ENCODE measurements around the gene TOM1L2.
A peak's percentile ranks its signal among the peaks of the same experiment; 100 is the strongest.
"Not testable (repeated sequence)": the region's sequence is repeated elsewhere in the genome, so short reads cannot be mapped to it uniquely, and the experiment has no call there.

Gene TOM1L2

DNA sequence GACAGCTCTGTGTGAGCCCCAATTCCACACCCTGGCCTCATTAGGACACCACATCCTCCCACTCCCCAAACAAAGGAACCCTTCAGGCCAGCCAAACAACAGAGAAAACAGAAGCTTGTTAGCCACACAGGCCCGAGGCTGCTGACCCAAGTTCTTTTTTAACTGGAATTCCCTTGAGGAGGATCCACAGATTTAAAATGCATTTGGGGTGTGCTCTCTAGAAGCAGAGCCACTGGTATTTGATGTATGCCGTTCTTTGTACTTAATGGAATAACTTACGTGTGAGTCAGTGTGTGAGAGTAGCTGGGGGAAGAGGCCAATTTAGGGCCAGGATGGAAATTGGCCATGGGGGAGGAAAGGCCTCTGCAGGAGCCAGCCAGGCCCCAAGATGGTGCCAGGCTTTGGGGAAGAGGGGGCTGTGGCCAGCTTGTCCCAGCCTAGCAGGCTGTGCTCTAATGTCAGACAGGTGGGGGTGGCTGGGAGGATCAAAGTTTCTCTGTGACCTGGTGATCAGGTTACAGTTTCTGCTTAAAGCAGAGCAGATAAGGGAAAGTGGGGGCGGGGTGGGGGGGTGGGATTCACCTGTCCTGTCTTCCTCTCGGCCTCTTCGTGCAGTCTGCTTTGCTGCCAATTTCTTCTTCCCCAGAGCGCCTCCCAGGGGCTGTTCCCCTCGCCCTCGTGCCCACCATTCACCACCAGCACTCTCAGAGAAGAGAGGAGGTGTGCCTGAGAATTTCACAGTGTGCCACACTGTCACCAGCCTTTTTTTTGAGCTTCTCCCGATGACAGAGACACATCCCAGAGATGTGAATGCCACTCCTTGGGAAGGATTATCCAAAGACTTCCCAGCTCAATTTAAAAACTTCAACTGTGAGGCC lies 50.8 kb downstream of the TOM1L2 start:
- no peak for DNase-seq

DNA sequence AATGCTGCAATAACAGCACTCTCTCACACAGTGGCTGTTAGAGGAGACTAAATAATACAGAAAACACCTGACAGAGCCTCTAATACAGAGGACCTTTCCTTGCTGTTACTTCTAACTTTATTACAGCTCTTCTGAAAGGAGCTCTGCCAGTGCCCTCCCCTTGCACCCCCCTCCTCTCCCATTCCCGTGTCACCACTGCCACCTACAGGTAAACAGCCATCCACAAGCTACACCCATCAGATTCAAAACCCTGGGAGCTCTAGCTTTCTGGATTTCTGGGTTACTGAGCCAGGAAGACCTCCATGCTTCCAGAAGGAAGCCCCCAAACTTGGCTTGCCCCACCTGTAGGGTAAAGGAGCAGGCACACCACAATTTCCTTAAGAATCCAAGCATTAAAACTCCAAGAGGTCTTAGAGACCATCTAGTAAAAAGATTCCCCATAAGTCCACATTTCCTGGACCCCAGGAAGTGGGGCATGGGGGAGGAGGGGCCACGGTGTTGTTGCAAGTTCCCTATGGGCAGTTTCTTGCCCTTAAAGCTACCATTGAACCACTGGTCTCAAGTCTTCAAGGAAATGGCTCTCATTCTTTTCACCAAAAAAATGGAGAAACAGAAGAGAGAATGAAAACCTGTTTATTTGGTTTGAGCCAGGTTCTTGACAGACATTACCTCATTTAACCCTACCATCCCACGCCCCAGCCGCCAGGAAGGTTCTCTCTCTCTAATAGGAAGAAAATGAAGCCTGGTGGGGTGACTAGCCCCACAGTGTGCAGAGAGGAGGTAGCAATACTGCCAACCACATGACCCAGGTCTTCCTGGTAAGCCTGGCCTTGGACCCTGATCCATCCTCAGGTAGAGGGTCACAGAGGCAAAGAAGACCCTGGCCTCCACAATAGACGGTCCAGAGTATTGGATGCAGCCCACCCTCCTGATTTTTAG lies 52.8 kb downstream of the TOM1L2 start:
- peak; percentile 58 for DNase-seq

DNA sequence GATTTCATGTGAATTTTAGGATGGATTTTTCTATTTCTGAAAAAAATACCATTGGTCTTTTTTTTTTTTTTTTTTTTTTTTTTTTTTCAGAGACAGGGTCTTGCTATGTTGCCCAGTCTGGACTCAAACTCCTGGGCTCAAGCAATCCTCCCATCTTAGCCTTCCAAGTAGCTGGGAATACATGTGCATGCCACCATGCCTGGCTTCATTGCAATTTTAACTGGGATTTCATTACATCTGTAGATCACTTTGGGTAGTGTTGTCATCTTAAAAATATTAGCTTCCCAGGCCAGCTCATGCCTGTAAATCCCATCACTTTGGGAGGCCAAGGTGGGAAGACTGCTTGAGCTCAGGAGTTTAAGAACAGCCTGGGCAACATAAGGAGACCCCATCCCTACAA lies 54.8 kb downstream of the TOM1L2 start:
- no peak for DNase-seq

DNA sequence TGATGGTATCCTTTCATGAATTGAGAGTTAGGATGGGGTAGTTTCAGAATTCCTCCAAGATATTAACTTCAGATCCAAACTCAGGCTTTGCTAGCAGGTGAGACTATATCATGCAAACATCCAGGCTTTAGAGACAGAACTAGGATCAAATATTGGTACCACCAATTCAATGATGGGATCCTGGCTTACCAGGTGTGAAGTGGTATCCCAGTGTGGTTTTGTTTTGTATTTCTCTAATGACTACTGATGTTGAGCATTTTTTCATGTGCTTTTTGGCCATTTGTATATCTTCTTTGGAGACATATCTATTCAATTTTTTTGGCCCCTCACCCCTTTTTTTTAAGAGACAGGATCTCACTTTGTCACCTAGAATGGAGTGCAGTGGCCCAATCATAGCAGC lies 57.0 kb downstream of the TOM1L2 start:
- no peak for DNase-seq

DNA sequence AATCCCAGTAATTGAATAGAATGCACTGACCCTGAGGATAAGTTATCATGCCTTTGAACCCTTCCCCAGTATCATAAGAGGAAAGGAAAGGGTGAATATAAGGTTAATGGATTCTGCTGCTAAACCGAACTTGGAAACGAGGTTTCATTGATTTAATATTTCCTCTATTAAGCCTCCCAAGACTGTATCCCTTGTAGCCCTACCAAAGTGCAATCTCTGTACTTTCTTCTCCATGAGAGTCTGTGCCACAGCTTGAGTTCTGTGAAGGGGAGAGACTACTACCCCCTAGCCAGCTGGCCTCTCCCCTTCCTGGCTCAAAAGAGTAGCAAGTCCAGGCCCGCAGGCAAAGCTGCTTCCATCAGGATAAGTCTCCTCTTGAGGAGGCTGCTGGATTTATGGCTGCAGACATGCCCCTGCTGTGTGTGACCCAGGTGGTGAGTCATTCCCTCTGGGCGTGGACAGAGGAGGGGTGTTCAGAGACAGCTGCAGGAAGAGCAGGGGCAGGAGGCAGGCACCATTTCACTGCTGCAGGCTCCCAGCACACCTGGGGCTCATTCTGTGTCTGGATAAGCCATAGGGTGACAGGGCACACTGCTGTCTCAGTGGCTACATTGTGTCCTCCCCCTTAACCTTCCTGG lies 58.4 kb downstream of the TOM1L2 start:
- peak; percentile 26 for DNase-seq

DNA sequence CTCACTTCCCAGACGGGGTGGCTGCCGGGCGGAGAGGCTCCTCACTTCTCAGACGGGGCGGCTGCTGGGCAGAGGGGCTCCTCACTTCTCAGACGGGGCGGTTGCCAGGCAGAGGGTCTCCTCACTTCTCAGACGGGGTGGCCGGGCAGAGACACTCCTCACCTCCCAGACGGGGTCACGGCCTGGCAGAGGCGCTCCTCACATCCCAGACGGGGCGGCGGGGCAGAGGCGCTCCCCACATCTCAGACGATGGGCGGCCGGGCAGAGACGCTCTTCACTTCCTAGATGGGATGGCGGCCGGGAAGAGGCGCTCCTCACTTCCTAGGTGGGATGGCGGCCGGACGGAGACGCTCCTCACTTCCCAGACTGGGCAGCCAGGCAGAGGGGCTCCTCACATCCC lies 59.9 kb downstream of the TOM1L2 start:
- DNase-seq, result not testable (repeated sequence)

DNA sequence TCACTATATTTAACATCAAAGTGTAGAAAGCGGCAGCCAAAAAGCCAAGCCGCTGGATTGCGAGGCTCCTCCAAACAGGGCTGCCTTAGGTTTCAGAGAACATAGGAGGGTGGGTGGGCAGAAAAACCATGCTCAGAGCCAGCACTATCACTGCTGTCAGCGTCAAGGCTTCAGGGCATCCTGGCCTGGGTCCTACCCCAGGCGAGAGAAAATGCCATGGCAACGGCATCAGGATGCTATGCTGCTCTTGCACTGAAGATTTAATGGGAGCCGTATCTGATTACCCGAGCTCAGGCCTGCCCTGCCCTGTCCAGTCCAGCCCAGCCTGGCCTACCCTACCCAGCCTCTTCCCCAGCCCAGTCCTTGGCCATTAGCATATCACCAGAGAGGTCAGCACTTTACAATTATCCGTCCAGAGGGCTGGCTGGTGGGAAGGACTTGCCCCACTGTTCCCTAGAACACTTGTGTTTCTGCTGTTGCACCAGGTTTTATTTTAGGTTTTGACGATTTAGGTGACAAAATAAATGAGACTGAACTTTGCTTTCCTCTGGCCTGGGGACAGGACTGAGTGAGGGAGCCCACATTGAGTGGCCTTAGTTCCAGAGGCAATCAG lies 61.1 kb downstream of the TOM1L2 start:
- no peak for DNase-seq

DNA sequence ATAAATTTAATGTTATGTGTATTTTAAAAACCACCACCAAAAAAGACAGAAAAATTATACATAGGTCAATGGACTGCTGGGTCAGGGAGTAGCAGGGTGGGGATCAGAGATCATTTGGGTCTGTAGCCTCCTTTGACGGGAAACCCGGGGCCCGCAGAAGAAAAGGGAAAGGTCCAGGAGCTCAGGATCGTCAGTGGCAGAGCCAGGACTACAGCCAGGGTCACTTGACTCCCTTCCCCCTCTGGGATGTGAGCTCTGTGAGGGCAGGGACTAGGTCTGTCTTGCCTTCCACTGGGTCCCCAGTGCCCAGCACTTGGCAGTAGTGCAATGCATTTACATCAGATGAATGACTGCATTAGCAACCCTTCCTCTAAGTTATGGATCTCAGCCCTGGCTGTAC lies 62.1 kb downstream of the TOM1L2 start:
- DNase-seq, result no peak

DNA sequence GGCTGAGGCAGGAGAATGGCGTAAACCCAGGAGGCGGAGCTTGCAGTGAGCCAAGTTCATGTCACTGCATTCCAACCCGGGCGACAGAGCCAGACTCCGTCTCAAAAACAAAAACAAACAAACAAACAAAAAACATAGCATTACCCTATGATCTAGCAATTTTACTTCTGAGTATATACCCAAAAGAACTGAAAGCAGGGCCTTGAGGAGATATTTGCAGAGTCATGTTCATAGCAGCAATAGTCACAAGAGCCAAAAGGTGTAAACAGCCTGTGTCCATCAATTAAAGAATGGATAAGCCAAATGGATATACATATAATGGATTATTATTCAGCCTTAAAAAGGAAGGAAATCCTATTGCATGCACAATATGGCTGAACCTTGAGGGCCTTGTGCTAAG lies 63.1 kb downstream of the TOM1L2 start:
- DNase-seq, result no peak

DNA sequence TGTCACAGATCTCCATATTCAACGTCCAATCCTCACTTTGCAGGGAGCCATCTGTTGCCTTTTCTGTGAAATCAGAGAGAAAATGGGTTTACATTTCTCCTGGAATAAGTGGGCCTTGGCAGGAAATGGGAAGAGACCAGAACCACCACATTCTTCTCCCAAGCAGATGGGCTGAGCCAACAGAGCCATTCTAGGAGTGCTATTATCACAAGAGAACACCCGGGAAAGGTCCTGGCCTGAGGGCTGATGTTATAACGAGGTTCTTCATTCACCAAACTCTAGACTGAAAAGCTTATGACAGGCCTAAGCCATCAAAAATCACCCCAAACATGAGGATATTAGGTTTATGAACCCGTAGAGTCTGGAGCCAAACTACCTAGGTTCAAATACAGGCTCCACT lies 64.7 kb downstream of the TOM1L2 start:
- DNase-seq, result no peak

DNA sequence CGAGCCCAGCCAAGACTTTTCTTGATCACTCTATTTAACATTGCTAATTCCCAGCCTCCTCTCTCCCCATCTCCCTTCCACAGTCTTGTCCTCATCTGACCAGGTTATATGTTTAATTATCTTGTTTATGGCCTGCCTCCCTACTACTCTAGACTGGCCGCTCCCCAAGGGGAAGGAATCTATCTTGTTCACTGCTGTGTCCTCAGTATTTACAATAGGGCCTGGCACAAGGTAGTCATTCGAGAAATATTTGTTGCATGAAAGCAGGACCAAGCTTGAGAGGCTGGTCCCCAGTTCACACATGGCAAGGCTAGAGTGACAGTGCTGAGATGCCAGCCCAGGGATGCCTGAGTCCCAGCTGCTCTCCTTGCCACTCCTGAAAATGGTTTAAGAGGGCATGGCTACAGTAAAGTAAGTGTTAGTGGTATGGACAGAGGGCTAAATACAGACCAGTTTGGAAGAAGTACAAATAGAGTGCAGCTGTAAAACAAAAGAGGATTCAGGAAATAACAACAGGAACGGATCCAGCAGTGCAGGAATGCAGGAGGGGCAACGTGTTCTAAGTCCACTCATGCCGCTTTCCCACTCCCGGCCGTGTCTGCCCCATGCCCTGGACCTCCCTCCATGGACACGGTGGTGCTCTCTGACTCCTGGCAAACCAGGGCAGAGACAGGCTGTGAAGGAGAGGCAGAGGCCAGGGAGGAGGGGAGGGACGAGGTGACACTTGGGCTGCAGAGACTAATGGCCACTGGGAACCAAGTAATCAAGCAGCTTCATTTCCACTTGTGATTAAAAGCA lies 65.6 kb downstream of the TOM1L2 start:
- no peak for DNase-seq

DNA sequence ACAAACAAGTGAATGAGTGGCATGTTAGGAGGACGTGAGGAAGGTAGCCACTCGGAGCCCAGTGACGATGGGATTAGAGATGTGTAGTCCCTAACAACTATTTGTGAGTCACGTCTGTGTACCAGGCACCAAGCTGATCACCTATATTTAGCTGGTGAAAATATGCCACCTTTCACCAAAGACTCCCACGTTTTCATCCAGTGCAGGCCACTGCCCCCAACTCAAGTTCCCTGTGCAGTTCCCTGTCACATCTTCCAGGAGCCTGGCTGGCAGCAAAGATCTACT lies 67.2 kb downstream of the TOM1L2 start:
- DNase-seq, result no peak

DNA sequence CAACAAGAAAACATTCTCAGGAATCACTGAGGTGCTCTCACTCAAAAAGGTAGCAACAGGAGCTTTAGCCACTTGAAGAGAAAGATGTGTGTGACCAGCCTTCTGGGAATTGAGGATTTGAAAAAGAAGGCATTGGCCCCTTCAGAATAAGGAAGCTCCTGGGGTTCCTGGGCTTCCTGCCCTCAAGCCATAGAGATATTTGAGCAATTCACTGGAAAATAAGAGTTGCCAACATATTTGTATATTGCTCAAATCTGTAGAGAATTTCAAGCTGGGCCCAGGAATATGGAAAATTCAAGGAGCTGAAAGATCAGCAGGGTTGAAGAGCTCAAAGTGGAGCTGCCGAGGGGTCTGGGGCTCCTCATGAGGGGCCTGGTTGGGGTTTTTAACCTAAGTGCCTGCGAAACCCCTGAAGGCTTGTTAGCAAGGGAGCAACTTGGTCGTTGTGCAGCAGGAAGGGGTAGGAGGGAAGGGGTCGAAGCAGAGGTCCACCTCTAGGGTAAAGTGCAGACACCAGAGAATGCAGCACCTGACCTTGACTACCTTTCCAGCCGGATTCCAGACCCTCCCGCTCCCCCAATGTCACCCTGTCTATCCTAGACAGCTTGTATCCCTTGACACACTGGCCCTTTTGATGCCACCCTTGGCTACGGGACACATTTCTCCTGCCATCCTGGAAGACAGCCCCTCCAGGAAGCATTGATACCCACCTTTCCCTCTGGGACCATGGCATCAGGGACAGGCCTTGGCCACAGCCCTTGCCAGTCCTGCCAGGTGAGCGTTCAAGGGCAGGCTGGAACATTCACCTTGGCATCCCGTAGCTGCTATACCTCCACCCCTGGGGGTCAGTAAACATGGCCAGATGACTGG lies 67.8 kb downstream of the TOM1L2 start:
- no peak for DNase-seq

DNA sequence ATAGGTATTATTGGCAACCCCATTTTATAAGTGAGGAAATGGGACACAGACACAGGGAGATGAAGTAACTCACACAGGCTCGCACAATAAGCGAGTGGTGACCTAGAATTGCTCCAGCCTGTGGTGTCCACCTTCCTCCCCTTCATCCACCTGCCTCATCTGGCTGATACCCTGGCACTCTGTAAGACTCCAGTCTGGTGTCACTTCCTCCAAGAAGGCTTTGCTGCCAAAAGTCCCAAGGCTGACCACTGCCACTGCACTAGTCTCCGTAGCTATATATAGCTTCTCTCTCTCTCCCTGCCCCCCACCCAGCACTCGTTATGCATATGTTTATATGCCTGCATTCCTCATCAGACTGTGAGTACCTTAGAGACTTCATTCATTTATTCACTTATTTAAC lies 69.3 kb downstream of the TOM1L2 start:
- no peak for DNase-seq

DNA sequence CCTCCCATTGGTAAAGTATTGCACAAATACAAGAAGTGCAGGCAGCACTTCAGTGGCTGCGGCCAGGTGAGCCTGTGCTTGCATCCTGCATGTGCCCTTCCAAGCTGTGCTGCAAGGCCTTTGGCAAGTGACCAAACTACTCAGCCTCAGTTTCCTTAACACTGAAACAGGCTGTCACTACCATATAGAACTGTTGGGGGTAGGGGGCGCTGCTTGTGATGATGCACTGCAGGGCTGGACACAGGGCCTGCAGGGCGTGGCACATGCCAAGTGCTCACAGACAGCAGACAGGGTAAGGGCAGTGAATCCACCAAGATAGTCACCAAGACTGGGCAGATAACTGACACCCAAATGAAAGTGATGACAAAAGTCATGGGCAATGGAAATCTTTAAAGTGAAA lies 69.8 kb downstream of the TOM1L2 start:
- no peak for DNase-seq

DNA sequence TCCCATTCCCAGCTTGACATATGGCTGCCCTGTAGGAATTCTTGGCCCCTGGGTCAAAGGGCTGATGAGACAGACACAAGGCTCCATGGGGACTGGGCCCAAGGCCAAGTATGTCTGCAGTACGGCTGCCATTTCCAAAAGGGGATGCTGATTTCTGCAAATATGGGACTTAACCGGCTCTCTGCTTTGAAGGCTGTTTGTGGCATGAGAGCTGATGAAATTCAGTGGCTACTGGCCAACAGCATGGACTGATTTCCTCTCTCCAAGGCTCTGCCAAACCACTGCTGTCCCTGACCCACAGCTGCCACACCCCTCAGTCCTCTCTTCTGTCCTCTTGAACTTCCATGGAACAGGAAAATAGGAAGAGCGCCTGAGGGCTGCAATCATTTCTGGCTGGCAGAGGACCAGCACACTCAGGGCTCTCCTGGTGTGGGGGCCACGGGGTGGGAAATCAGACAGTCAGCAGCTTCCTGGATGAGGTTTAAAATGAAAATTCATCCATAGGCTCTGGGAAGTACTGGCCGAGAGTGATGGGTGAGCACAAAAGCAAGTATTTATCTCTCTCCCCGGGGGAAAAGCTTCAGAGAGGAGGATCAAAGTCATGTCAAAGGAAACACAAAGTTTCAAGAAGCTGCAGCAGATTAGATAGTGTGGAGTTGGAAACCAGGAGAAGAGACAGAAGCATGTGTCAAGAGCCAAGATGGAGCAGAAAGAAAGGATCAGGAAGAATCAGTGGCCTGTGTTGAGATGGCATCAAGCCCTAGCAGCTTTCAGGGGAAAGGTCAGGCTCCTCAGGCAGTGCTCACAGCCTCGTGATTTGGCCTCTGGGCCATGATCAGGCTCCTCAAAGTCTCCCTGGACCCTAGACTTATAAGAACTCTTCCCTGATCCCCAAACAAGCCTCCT lies 71.3 kb downstream of the TOM1L2 start:
- DNase-seq, result no peak

DNA sequence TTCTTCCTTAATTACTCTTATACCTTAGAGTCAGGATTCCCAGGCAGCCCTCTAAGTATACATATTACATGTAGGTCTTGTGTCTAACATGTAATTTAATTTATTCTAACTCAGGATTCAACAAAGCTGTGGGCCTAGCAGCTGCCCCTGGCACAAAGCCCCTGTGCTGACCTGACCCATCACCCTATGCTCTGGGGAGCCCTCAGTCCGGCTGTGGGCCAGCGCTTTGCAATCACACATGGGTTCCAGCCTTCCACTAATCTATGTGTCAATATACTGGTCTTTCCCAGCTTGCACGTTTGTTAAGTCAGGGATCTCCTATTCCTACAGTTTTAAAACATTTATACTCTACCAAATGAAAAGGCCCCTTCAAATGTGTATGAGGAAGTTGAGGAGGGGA lies 72.7 kb downstream of the TOM1L2 start:
- no peak for DNase-seq

DNA sequence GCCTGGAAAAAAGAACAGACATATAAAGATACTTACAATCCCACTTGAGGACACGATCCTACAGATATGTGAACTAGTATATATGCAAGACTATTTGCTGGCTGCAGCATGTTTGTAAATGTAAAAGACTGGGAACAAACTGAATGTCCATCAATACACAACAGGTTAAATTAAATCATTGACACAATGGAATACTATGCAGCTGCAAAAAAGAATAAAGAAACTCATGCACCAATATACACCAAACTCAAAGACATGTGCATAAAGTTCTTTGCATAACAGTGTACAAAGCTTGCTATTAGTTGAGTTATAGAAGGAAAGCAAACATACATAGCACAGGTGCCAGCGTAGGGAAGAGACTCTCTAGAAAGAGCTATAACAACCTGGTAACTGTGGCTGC lies 73.5 kb downstream of the TOM1L2 start:
- no peak for DNase-seq

DNA sequence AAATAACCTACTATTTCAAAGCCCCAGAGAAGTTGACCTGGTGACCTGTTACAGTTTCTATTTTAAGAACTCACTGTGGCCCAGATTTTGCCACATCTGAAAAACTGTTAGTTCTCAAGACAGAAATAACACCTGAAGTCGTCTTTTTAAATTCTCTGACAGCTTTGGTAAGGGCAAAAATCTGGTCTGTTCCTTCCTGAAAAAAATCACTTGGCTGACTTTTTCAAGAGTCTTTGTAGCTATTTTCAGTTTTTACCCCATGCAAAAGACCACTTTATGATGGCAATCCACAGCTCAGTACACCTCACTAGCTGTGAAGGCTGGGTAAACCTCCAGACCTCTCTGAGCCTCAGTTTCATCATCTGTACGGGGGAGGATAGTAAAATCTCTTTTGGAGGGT lies 74.8 kb downstream of the TOM1L2 start:
- DNase-seq, result no peak

DNA sequence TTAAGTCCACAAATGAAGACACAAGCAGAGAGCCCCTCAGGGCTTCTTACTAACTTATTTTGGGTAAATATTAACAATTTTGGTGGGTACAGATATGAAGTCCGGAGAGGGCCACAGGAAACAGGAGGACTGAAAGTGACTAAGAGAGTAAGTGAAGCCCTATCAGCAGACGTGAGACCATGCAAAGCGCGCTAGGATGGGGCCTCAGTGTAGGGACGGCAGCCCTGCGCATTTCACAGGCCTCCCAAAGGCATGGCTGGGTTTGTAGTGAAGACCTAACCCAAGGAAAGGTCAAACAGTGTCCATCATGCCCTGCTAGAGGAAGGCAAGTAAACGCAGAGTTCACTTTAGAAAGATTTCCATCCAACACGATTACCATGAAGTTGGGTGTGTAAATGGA lies 75.5 kb downstream of the TOM1L2 start:
- no peak for DNase-seq

Measured in CD4-positive, alpha-beta T cell treated with Interleukin-15 for 1 hour (primary cell).